ENCODE results near the gene FNDC8.

DNA sequence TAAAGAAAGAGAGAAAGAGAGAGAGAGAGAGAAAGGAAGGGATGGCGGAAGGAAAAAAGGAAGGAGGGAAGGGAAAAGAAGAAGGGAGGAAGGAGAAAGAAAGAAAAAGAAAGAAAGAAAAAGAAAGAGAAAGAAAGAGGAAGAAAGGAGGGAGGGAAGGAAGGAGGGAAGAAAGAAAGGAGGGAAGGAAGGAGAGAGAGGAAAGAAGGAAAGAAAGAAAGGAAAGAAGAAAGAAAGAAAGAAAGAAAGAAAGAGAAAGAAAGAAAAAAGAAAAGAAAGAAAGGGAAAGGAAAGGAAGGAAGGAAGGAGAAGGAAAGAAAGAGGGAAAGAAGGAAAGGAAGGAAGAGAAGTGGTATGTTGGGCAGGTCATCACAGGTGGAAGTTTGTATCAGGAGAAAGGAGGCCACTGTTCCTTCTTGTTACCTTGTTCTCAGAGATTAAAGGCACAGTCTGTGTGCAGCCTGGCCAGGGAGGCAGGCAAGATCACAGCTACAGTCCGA, 53.5 kb downstream of the FNDC8 start:
- TF ChIP-seq POLR2A (IDR thresholded peaks at IDR 0.05): no peak
- TF ChIP-seq, protein P1, sequence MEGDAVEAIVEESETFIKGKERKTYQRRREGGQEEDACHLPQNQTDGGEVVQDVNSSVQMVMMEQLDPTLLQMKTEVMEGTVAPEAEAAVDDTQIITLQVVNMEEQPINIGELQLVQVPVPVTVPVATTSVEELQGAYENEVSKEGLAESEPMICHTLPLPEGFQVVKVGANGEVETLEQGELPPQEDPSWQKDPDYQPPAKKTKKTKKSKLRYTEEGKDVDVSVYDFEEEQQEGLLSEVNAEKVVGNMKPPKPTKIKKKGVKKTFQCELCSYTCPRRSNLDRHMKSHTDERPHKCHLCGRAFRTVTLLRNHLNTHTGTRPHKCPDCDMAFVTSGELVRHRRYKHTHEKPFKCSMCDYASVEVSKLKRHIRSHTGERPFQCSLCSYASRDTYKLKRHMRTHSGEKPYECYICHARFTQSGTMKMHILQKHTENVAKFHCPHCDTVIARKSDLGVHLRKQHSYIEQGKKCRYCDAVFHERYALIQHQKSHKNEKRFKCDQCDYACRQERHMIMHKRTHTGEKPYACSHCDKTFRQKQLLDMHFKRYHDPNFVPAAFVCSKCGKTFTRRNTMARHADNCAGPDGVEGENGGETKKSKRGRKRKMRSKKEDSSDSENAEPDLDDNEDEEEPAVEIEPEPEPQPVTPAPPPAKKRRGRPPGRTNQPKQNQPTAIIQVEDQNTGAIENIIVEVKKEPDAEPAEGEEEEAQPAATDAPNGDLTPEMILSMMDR (IDR thresholded peaks at IDR 0.05): no peak
